DMS 273 (cell line): ENCODE measurements around the gene RPRD1B.
A peak's percentile ranks its signal among the peaks of the same experiment; 100 is the strongest.

Experiments
- DNase-seq: peaks from one replicate; lab custom pipeline; 2025; ENCODE audit not compliant: unreplicated experiment; lab: John Stamatoyannopoulos, UW

The RPRD1B gene

GRCh38 chr20:38134427-38135270 lies 101.1 kb downstream of the RPRD1B start:
- DNase-seq = no peak

- DNase-seq = no peak
Observed at GRCh38 chr20:38135271-38135650, 101.7 kb downstream of the RPRD1B start.

GRCh38 chr20:38135651-38136420 lies 102.3 kb downstream of the RPRD1B start:
- DNase-seq = no peak

- DNase-seq = no peak
Observed at GRCh38 chr20:38136421-38137245, 103.1 kb downstream of the RPRD1B start.

- no peak for DNase-seq
Observed at GRCh38 chr20:38137441-38138037, 104.0 kb downstream of the RPRD1B start.

GRCh38 chr20:38138086-38138778 lies 104.7 kb downstream of the RPRD1B start:
- no peak for DNase-seq

GRCh38 chr20:38139156-38139912 lies 105.8 kb downstream of the RPRD1B start:
- no peak for DNase-seq

GRCh38 chr20:38139977-38140753 lies 106.6 kb downstream of the RPRD1B start:
- DNase-seq = peak; percentile 83

GRCh38 chr20:38141204-38141888 lies 107.8 kb downstream of the RPRD1B start:
- DNase-seq = peak; percentile 31
